Gastrocnemius medialis (tissue), 4 donors: ENCODE results near the gene SCN5A. TPM values are rescaled to one million over a fixed set of nuclear protein-coding genes. Genes with fewer than 3 reads are reported as not detected.

Experiments
- ATAC-seq, 2 donors: fragments of 150-250 bp; one replicate each; pipeline ENCODE4 v1.9.1; 2016
- DNase-seq, 2 donors: peaks; one replicate each; pipeline ENCODE4 v3.0.0-alpha.2; 2019
- H3K27ac ChIP-seq, 4 donors: fragments of 200-600 bp; sonication (generic); 1 replicate in 1 of 4; 2 replicates in 3 of 4; pipeline ENCODE4 v1.5.1; 2016 to 2018; ENCODE audit warnings: mild to moderate bottlenecking in 2 of 4, moderate library complexity in 1 of 4
- H3K27me3 ChIP-seq, 3 donors: fragments of 200-600 bp; sonication (generic) in 2 of 3; 1 replicate in 1 of 3; 2 replicates in 2 of 3; pipeline versions ENCODE4 v1.5.1 to v1.6.0; 2016 to 2019; ENCODE audit warnings: mild to moderate bottlenecking in 1 of 3, moderate library complexity in 1 of 3
- H3K36me3 ChIP-seq, 2 donors: fragments of 200-600 bp; sonication (generic) in 1 of 2; one replicate each; pipeline ENCODE4 v1.5.1; 2017 to 2018
- H3K4me1 ChIP-seq, 2 donors: fragments of 200-600 bp; sonication (generic) in 1 of 2; one replicate each; pipeline ENCODE4 v1.5.1; 2016 to 2017; ENCODE audit warnings: mild to moderate bottlenecking in 2 of 2
- H3K4me3 ChIP-seq, 4 donors: fragments of 200-600 bp; sonication (generic) in 3 of 4; 1 replicate in 1 of 4; 2 replicates in 3 of 4; pipeline ENCODE4 v1.5.1; 2016 to 2019; ENCODE audit warnings: mild to moderate bottlenecking in 2 of 4
- H3K9me3 ChIP-seq, 3 donors: fragments of 200-600 bp; sonication (generic) in 2 of 3; 1 replicate in 1 of 3; 2 replicates in 2 of 3; pipeline ENCODE4 v1.5.1; 2016 to 2019
- CTCF ChIP-seq, 5 experiments: fragments of 450-650 bp in 3 of 5; fragments of 200-600 bp in 2 of 5; sonication (generic) in 2 of 5; IDR thresholded peaks in 4 of 5; conservative IDR thresholded peaks in 1 of 5; 1 replicate in 4 of 5; 2 replicates in 1 of 5; pipeline ENCODE4 v1.5.1; 2016 to 2019; ENCODE audit warnings: antibody characterized with exemption in 5 of 5, mild to moderate bottlenecking in 3 of 5, moderate library complexity in 3 of 5
- POLR2A ChIP-seq, 2 donors: fragments of 450-650 bp; IDR thresholded peaks; one replicate each; pipeline ENCODE4 v1.6.1; 2017; ENCODE audit warnings: antibody characterized with exemption in 2 of 2, mild to moderate bottlenecking in 2 of 2, moderate library complexity in 2 of 2
- in situ Hi-C, 4 donors: fragments of 200-750 bp; cut with MboI; loops; one replicate each; pipeline versions ENCODE4 v1.15.0 to v1.8.0; 2017; ENCODE audit warnings: low sequenced_read_pairs in 4 of 4
- intact Hi-C: fragments of 100-400 bp; cut with DNase I; formaldehyde crosslinking; loops from one replicate; pipeline ENCODE4 v1.15.1; 2023; ENCODE audit warnings: low total_unique reads
- total RNA-seq, 4 donors: library from RNA; depleted of rRNA; stranded (reverse); fragments of >200 nt; gene quantifications; one replicate each; pipeline versions ENCODE4 v1.1.0 to v1.2.3, GENCODE V29; 2016

Gene SCN5A
- total RNA-seq, 4 donors from 2014 or later, result 0.05 to 4.3 (median 2.8) TPM; not detected in 1

- Histone ChIP-seq H3K36me3 (no peaks in the 10 kb centered on the region), H3K4me3 (no peak overlapping the region), H3K27ac (no peak overlapping the region), H3K9me3 (no peaks in the 10 kb centered on the region), H3K4me1 (no peaks in the 10 kb centered on the region), H3K27me3 (no peaks in the 10 kb centered on the region)
- intact Hi-C loops (no loop called here), in situ Hi-C loops (no loop called here)
- no peak for DNase-seq
- TF ChIP-seq CTCF (IDR thresholded peaks at IDR 0.05 in 4 of 5, conservative IDR thresholded peaks at IDR 0.05 in 1 of 5) (no peak), POLR2A (IDR thresholded peaks at IDR 0.05) (no peak)
- ATAC-seq, result no peak
These were observed 46.8 kb downstream of the SCN5A start for GRCh38 chr3:38602576-38603250.

GRCh38 chr3:38601956-38602550 lies 47.4 kb downstream of the SCN5A start:
- DNase-seq (no peak), ATAC-seq (no peak)
- H3K36me3 ChIP-seq, result no peaks in the 10 kb centered on the region
- H3K27ac ChIP-seq, result no peak overlapping the region
- H3K9me3 ChIP-seq, result no peaks in the 10 kb centered on the region
- in situ Hi-C loops (no loop called here), intact Hi-C loops (no loop called here)
- no peaks in the 10 kb centered on the region for H3K4me1 ChIP-seq
- no peak for TF ChIP-seq CTCF (IDR thresholded peaks at IDR 0.05 in 4 of 5, conservative IDR thresholded peaks at IDR 0.05 in 1 of 5)
- TF ChIP-seq POLR2A (IDR thresholded peaks at IDR 0.05), result no peak
- no peak overlapping the region for H3K4me3 ChIP-seq
- H3K27me3 ChIP-seq, result no peaks in the 10 kb centered on the region

- ATAC-seq, result no peak
- no peaks in the 10 kb centered on the region for H3K36me3 ChIP-seq
- H3K9me3 ChIP-seq, result no peaks in the 10 kb centered on the region
- TF ChIP-seq CTCF (IDR thresholded peaks at IDR 0.05 in 4 of 5, conservative IDR thresholded peaks at IDR 0.05 in 1 of 5) (no peak), POLR2A (IDR thresholded peaks at IDR 0.05) (no peak)
- no peak overlapping the region for H3K4me3 ChIP-seq
- DNase-seq, result no peak
- in situ Hi-C loops, result no loop called here
- no peaks in the 10 kb centered on the region for H3K27me3 ChIP-seq
- intact Hi-C loops, result no loop called here
- H3K4me1 ChIP-seq, result no peaks in the 10 kb centered on the region
- H3K27ac ChIP-seq, result no peak overlapping the region
These were observed 48.9 kb downstream of the SCN5A start for GRCh38 chr3:38600551-38600950.

- Histone ChIP-seq H3K4me3 (no peak overlapping the region), H3K36me3 (no peaks in the 10 kb centered on the region), H3K27ac (no peak overlapping the region), H3K27me3 (no peaks in the 10 kb centered on the region), H3K4me1 (no peaks in the 10 kb centered on the region), H3K9me3 (no peaks in the 10 kb centered on the region)
- TF ChIP-seq POLR2A (IDR thresholded peaks at IDR 0.05), result no peak
- no peak for TF ChIP-seq CTCF (IDR thresholded peaks at IDR 0.05 in 4 of 5, conservative IDR thresholded peaks at IDR 0.05 in 1 of 5)
- intact Hi-C loops (no loop called here), in situ Hi-C loops (no loop called here)
- no peak for DNase-seq
- no peak for ATAC-seq
These were observed 49.6 kb downstream of the SCN5A start for GRCh38 chr3:38599886-38600285.
